ENCODE data around the gene ZDHHC18.

GRCh38 chr1:26887125-26887524 lies 60.6 kb downstream of the ZDHHC18 start:
- TF ChIP-seq EZH2phosphoT487 (IDR thresholded peaks at IDR 0.05; ENCODE audit: insufficient read depth, low read depth) (no peak), EZH2 (IDR thresholded peaks at IDR 0.05; ENCODE audit: insufficient read depth, poor library complexity, severe bottlenecking) (no peak)
